NT2/D1 (cell line): ENCODE results near the gene STAG3.
A peak's percentile ranks its signal among the peaks of the same experiment; 100 is the strongest.
"Not testable (repeated sequence)": the region's sequence is repeated elsewhere in the genome, so short reads cannot be mapped to it uniquely, and the experiment has no call there.

Experiments used
- DNase-seq: peaks from one replicate; pipeline ENCODE4 v3.0.0-alpha.2; 2011; ENCODE audit warnings: low read depth, low spot score
- H3K27me3 ChIP-seq: 2 replicates; pipeline ENCODE4 v1.6.0; 2011; ENCODE audit warnings: mild to moderate bottlenecking; ENCODE audit not compliant: insufficient read length, insufficient read depth
- H3K36me3 ChIP-seq: 2 replicates; pipeline ENCODE4 v1.6.1; 2011; ENCODE audit warnings: mild to moderate bottlenecking, low read length, mixed read lengths; ENCODE audit not compliant: insufficient read depth, insufficient read length
- H3K4me1 ChIP-seq: 2 replicates; pipeline ENCODE4 v1.5.1; 2011; ENCODE audit not compliant: insufficient read depth, insufficient read length
- H3K4me3 ChIP-seq: 2 replicates; pipeline ENCODE4 v1.5.1; 2011; ENCODE audit warnings: low read depth; ENCODE audit not compliant: insufficient read length
- H3K9ac ChIP-seq: 2 replicates; pipeline ENCODE4 v1.6.0; 2011; ENCODE audit warnings: low read depth; ENCODE audit not compliant: insufficient read length
- H3K9me3 ChIP-seq: 2 replicates; pipeline ENCODE4 v1.5.1; 2011; ENCODE audit warnings: mild to moderate bottlenecking, low read length; ENCODE audit not compliant: insufficient read depth
- SUZ12 ChIP-seq: IDR thresholded peaks from 2 replicates; pipeline ENCODE4 v1.6.1; 2011; ENCODE audit not compliant: insufficient read length, insufficient read depth; ENCODE audit errors: extremely low read depth
- YY1 ChIP-seq: IDR thresholded peaks from 2 replicates; pipeline ENCODE4 v1.6.1; 2011; ENCODE audit not compliant: insufficient read length, insufficient read depth
- ZNF274 ChIP-seq: IDR thresholded peaks from 2 replicates; pipeline ENCODE4 v1.6.1; 2011; ENCODE audit warnings: mild to moderate bottlenecking, low read depth, low read length

STAG3 gene, protein sequence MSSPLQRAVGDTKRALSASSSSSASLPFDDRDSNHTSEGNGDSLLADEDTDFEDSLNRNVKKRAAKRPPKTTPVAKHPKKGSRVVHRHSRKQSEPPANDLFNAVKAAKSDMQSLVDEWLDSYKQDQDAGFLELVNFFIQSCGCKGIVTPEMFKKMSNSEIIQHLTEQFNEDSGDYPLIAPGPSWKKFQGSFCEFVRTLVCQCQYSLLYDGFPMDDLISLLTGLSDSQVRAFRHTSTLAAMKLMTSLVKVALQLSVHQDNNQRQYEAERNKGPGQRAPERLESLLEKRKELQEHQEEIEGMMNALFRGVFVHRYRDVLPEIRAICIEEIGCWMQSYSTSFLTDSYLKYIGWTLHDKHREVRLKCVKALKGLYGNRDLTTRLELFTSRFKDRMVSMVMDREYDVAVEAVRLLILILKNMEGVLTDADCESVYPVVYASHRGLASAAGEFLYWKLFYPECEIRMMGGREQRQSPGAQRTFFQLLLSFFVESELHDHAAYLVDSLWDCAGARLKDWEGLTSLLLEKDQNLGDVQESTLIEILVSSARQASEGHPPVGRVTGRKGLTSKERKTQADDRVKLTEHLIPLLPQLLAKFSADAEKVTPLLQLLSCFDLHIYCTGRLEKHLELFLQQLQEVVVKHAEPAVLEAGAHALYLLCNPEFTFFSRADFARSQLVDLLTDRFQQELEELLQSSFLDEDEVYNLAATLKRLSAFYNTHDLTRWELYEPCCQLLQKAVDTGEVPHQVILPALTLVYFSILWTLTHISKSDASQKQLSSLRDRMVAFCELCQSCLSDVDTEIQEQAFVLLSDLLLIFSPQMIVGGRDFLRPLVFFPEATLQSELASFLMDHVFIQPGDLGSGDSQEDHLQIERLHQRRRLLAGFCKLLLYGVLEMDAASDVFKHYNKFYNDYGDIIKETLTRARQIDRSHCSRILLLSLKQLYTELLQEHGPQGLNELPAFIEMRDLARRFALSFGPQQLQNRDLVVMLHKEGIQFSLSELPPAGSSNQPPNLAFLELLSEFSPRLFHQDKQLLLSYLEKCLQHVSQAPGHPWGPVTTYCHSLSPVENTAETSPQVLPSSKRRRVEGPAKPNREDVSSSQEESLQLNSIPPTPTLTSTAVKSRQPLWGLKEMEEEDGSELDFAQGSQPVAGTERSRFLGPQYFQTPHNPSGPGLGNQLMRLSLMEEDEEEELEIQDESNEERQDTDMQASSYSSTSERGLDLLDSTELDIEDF

DNA sequence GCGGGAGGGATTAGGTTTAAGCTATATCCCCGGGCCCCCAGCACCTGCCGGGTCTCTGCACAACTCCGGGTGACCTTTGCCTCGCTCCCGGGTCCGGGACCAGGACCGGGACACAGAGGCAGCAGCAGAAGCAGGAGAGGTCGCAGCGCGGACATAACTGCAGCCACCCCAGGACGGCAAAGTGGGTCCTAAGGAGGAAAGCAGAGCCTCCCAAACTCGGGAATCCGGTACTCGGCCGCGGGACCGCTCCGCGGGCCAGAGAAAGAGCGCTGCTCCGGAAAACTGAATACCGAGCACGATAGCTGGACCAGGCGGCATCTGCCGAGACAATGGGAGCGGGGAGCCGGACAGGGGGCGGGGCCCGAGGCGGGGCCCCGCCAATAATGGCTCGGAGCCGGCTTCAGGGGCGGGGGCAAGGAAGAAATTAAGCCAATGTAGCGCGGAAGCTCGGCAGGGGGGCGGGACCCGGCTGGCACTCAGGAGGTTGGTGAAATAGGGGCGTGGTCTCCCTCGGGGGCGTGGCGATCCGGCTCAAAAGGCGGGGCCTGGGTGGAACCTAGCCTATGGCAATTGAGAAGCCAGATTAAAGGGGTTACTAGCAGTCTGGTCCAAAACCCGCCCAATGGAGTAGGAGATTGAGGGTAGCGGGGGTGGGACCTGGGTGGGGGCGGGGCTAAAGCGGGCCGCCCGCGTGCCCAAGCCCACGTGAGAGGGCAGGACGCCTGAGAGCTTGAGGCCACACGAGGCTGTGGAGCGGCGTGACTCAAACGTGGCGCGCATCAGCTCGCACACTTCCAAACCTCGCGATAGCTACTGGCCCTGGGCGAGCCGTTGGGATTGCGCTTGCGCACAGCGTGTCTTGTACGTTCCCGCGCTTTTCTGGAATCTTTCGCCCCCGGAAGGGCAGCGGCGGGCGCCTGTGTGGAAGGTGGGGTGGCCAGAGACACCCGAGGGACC is at the start of gene STAG3, which contains the start of gene GPC2:
Gene STAG3 (plus strand): TSS at position 874 of the 957 bp plus-strand sequence. CDS start 2,639 bp downstream, outside the sequence.
Gene GPC2 (minus strand): TSS at position 337 of the 957 bp plus-strand sequence. CDS start 182 bp downstream, at position 155.
- TF ChIP-seq ZNF274 (no peak), SUZ12 (no peak), YY1 (no peak)
- Histone ChIP-seq H3K36me3 (peaks cover 11% of the 10 kb centered on the region), H3K9ac (peak within 1 kb of the TSS; percentile 81), H3K4me3 (peak within 1 kb of the TSS; percentile 80), H3K4me1 (no peaks in the 10 kb centered on the region), H3K27me3 (no peaks in the 10 kb centered on the region), H3K9me3 (no peaks in the 10 kb centered on the region; the same call in 1 of the 2 replicates)
- DNase-seq: peak; percentile 96

DNA sequence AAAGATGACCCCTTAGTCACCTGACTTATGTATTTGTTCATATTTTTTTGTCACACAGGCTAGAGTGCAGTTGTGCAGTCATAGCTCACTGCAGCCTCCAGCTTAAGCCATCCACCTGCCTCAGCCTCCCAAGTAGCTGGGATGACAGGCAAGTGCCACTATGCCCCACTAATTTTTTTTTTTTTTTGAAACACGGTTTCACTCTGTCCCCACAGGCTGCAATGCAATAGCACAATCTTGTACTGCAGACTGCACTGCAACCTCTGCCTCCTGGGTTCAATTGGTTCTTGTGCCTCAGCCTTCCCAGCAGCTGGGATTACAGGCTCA is 49.1 kb upstream of the STAG3 start:
- Histone ChIP-seq H3K36me3 (peaks cover 10% of the 10 kb centered on the region), H3K4me1 (peaks cover 7% of the 10 kb centered on the region), H3K9me3 (no peaks in the 10 kb centered on the region), H3K9ac (no peak overlapping the region), H3K4me3 (no peak overlapping the region), H3K27me3 (peaks cover 20% of the 10 kb centered on the region)
- TF ChIP-seq YY1: no peak
- TF ChIP-seq SUZ12: no peak
- TF ChIP-seq ZNF274: no peak
- no peak for DNase-seq

DNA sequence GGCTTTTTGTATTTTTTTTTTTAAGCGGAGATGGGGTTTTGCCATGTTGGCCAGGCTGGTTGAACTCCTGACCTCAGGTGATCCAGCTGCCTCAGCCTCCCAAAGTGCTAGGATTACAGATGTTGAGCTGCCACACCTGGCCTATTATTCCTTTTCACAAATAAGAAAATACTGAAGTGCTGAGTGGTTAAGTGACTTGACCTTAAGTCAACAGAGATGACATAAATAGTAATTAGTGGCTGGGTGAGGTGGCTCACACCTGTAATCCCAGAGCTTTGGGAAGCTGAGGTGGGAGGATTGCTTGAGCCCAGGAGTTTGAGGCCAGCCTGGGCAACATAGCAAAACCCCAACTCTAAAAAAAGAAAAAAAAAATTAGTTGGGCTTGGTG is 47.5 kb upstream of the STAG3 start:
- not testable (repeated sequence) for H3K4me3 ChIP-seq, DNase-seq, H3K9ac ChIP-seq, H3K9me3 ChIP-seq, H3K4me1 ChIP-seq, H3K36me3 ChIP-seq
- peaks cover 20% of the 10 kb centered on the region for H3K27me3 ChIP-seq

DNA sequence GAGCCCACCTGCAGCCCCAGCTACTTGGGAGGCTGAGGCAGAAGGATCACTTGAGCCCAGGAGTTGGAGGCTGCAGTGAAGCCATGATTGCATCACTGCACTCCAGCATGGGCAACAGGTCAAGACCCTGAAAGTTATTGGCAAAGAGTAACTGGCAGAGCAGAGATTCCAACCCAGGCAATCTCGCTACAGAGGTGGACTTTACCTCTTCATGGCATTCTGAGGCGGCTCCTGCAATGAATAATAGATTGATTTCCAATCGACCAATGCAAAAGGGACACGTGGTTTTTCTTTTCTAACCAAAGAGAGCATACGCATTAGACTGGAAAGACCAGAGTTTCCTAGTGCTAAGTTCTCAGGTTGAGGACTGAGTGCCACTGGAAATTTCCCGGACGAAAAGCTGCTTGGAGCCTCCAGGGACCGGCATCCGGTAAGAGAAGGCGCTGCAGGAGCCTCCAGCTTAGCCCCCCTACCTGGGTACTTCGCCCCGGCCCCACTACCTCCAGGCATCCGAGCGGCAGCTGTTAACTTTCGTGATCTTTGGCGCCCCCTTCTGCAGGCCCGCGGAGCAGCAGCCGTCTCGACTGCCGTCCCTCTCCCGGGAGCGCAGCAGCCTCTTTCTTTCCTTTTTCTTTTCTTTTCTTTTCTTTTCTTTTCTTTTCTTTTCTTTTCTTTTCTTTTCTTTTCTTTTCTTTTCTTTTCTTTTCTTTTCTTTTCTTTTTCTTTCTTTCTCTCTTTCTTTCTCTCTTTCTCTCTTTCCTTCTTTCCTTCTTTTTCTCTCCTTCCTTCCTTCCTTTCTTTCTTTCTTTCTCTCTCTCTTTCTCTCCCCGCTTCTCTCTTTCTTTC is 46.9 kb upstream of the STAG3 start:
- Histone ChIP-seq H3K27me3 (peaks cover 20% of the 10 kb centered on the region), H3K9ac (no peak overlapping the region), H3K4me1 (no peaks in the 10 kb centered on the region), H3K9me3 (no peaks in the 10 kb centered on the region), H3K36me3 (no peaks in the 10 kb centered on the region), H3K4me3 (no peak overlapping the region)
- DNase-seq: no peak
- no peak for TF ChIP-seq SUZ12
- TF ChIP-seq ZNF274: no peak
- no peak for TF ChIP-seq YY1

DNA sequence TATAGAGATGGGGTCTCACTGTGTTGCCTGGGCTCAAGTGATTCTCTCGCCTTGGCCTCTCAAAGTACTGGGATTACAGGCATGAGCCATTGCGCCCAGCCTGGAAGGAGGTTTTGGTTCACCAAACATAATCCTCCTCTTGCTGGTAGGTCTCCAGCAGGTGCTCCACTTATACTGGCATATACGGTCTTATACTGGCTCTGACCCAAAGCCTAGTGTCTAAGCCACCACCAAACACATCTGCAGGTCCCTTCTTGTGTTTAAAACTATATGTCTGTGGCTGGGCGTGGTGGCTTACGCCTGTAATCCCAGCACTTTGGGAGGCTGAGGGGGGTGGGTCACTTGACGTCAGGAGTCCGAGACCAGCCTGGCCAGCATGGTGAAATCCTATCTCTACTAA is 45.6 kb upstream of the STAG3 start:
- no peaks in the 10 kb centered on the region for H3K9me3 ChIP-seq
- TF ChIP-seq YY1: no peak
- TF ChIP-seq SUZ12: no peak
- no peak for TF ChIP-seq ZNF274
- no peak overlapping the region for H3K4me3 ChIP-seq
- H3K36me3 ChIP-seq: no peaks in the 10 kb centered on the region
- peaks cover 20% of the 10 kb centered on the region for H3K27me3 ChIP-seq
- no peak for DNase-seq
- no peak overlapping the region for H3K9ac ChIP-seq
- no peaks in the 10 kb centered on the region for H3K4me1 ChIP-seq

DNA sequence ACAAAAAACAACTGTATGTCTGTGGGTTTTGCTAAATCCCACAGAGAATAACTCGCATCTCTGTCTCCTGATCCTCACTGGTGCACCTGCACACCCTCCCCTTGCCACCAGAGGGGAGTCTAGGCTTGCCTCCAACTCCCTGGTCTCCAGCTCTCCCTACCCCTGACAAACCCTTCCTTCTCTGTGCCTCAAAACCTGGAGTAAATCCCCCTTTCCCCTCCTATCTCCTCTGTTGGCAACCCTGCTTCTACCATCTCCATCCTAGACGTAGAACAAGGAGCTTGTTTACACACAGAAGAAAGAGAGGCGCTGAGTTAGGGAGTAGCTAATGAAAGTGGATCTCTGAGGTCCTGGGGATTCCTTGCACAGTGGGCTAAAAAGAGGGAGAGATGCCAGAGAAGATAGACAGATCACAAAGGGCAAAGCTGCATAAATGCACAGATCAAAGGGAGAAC is 45.0 kb upstream of the STAG3 start:
- Histone ChIP-seq H3K9ac (no peak overlapping the region), H3K4me1 (no peaks in the 10 kb centered on the region), H3K4me3 (no peak overlapping the region), H3K27me3 (peaks cover 18% of the 10 kb centered on the region), H3K36me3 (no peaks in the 10 kb centered on the region), H3K9me3 (no peaks in the 10 kb centered on the region)
- TF ChIP-seq SUZ12 (no peak), ZNF274 (no peak), YY1 (no peak)
- no peak for DNase-seq
